Measurements from ENCODE around the gene PALM.

Gene PALM

DNA sequence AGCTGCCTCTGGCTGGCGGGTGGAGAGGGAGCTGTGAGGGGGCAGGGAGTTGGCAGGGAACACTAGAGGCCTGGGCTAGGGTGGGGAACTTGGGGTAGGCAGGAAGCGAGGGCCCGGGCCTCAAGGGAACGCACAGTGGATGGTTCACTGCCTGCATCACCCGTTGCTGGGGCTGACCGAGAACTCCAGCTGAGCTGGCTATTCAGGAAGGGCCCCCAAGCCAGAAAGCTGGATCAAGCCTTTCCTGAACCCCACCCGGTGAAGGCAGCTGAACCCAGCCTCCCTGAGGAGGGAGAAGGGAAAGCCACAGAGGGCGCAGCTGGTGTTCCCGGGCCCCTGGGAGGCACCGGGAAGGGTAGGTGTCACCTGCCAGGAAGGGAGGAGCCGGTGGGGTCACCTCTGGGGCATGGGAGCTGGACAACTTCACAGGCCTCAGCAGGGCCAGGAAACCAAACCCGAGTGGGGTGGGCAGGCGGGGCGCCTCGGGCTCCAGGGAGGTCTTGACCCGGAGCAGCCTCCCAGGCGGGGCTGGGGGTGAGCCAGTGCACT, 13.9 kb downstream of the PALM start:
- Histone ChIP-seq H3K79me2 (ENCODE audit: insufficient read depth, low read length) (no peaks in the 10 kb centered on the region), H2AFZ (ENCODE audit: low read length) (no peak overlapping the region), H3K27me3 (ENCODE audit: insufficient read depth, low read length) (no peaks in the 10 kb centered on the region), H3K4me1 (ENCODE audit: insufficient read depth, low read length, severe bottlenecking) (no peaks in the 10 kb centered on the region), H3K36me3 (ENCODE audit: insufficient read depth, low read length) (no peaks in the 10 kb centered on the region), H3K27ac (ENCODE audit: low read depth, low read length, poor library complexity, severe bottlenecking) (no peak overlapping the region), H3F3A (ENCODE audit: insufficient read depth, low read length) (no peaks in the 10 kb centered on the region), H3K9me3 (ENCODE audit: low read length) (no peaks in the 10 kb centered on the region), H3K9ac (ENCODE audit: low read length) (no peak overlapping the region), H3K4me3 (ENCODE audit: low read depth, low read length, poor library complexity, severe bottlenecking) (no peak overlapping the region), H3K9me2 (ENCODE audit: low read depth, low read length) (no peaks in the 10 kb centered on the region), H4K20me1 (ENCODE audit: insufficient read depth, low read length) (no peaks in the 10 kb centered on the region), H3K4me2 (ENCODE audit: low read length) (no peak overlapping the region)
- TF ChIP-seq, protein P1, sequence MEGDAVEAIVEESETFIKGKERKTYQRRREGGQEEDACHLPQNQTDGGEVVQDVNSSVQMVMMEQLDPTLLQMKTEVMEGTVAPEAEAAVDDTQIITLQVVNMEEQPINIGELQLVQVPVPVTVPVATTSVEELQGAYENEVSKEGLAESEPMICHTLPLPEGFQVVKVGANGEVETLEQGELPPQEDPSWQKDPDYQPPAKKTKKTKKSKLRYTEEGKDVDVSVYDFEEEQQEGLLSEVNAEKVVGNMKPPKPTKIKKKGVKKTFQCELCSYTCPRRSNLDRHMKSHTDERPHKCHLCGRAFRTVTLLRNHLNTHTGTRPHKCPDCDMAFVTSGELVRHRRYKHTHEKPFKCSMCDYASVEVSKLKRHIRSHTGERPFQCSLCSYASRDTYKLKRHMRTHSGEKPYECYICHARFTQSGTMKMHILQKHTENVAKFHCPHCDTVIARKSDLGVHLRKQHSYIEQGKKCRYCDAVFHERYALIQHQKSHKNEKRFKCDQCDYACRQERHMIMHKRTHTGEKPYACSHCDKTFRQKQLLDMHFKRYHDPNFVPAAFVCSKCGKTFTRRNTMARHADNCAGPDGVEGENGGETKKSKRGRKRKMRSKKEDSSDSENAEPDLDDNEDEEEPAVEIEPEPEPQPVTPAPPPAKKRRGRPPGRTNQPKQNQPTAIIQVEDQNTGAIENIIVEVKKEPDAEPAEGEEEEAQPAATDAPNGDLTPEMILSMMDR (IDR thresholded peaks at IDR 0.05; ENCODE audit: low read length), result no peak
- TF ChIP-seq EZH2 (IDR thresholded peaks at IDR 0.05; ENCODE audit: borderline replicate concordance, low read length), result no peak

DNA sequence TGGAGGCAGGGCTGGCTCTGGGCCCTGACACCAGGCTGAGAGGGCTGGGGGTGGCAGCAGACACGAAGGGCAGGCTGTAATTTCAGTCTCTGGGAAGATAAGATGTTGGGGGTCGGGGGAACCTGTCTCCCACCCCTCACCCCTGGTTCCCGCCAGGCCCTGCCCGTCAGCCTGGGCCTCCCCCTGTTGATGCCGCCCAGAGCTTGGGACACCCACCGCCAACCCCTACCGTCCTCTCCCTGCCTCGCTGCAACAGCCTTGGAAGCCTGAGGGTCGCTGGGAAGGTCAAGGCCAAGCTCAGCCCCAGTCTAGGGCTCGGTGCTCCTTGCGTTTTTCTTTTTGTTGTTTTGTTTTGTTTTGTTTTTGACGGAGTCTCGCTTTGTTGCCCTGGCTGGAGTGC, 14.5 kb downstream of the PALM start:
- Histone ChIP-seq H3F3A (ENCODE audit: insufficient read depth, low read length) (no peaks in the 10 kb centered on the region), H3K4me3 (ENCODE audit: low read depth, low read length, poor library complexity, severe bottlenecking) (no peak overlapping the region), H3K4me1 (ENCODE audit: insufficient read depth, low read length, severe bottlenecking) (no peaks in the 10 kb centered on the region), H2AFZ (ENCODE audit: low read length) (no peak overlapping the region), H3K4me2 (ENCODE audit: low read length) (no peak overlapping the region), H4K20me1 (ENCODE audit: insufficient read depth, low read length) (no peaks in the 10 kb centered on the region), H3K27me3 (ENCODE audit: insufficient read depth, low read length) (no peaks in the 10 kb centered on the region), H3K9me2 (ENCODE audit: low read depth, low read length) (no peaks in the 10 kb centered on the region), H3K9ac (ENCODE audit: low read length) (no peak overlapping the region), H3K9me3 (ENCODE audit: low read length) (no peaks in the 10 kb centered on the region), H3K79me2 (ENCODE audit: insufficient read depth, low read length) (no peaks in the 10 kb centered on the region), H3K27ac (ENCODE audit: low read depth, low read length, poor library complexity, severe bottlenecking) (no peak overlapping the region), H3K36me3 (ENCODE audit: insufficient read depth, low read length) (no peaks in the 10 kb centered on the region)
- no peak for TF ChIP-seq EZH2 (IDR thresholded peaks at IDR 0.05; ENCODE audit: borderline replicate concordance, low read length)
- TF ChIP-seq, protein P1 (IDR thresholded peaks at IDR 0.05; ENCODE audit: low read length), result no peak

DNA sequence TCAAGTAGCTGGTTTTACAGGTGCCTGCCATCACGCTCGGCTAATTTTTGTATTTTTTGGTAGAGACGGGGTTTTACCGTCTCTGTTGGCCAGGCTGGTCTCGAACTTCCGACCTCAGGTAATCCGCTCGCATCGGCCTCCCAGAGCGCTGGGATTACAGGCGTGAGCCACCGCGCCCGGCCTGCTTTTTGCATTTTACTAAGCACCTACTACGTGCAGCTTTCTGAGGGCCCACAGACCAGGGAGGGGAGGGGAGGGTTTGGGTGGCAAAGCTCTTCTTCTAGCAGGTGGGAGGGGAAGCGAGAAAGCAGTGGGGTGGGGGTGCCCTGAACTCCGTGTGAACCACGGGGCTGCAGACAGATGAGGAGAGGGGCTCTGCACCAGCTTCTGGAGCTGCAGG, 15.0 kb downstream of the PALM start:
- H2AFZ ChIP-seq (ENCODE audit: low read length), result no peak overlapping the region
- no peak overlapping the region for H3K9ac ChIP-seq (ENCODE audit: low read length)
- no peak for TF ChIP-seq EZH2 (IDR thresholded peaks at IDR 0.05; ENCODE audit: borderline replicate concordance, low read length)
- TF ChIP-seq, protein P1 (IDR thresholded peaks at IDR 0.05; ENCODE audit: low read length), result no peak
- H3K4me2 ChIP-seq (ENCODE audit: low read length), result no peak overlapping the region
- H3F3A ChIP-seq (ENCODE audit: insufficient read depth, low read length), result no peaks in the 10 kb centered on the region
- H4K20me1 ChIP-seq (ENCODE audit: insufficient read depth, low read length), result no peaks in the 10 kb centered on the region
- no peak overlapping the region for H3K27ac ChIP-seq (ENCODE audit: low read depth, low read length, poor library complexity, severe bottlenecking)
- no peak overlapping the region for H3K4me3 ChIP-seq (ENCODE audit: low read depth, low read length, poor library complexity, severe bottlenecking)
- H3K9me2 ChIP-seq (ENCODE audit: low read depth, low read length), result no peaks in the 10 kb centered on the region
- H3K36me3 ChIP-seq (ENCODE audit: insufficient read depth, low read length), result no peaks in the 10 kb centered on the region
- no peaks in the 10 kb centered on the region for H3K9me3 ChIP-seq (ENCODE audit: low read length)
- H3K27me3 ChIP-seq (ENCODE audit: insufficient read depth, low read length), result no peaks in the 10 kb centered on the region
- no peaks in the 10 kb centered on the region for H3K4me1 ChIP-seq (ENCODE audit: insufficient read depth, low read length, severe bottlenecking)
- H3K79me2 ChIP-seq (ENCODE audit: insufficient read depth, low read length), result no peaks in the 10 kb centered on the region

Data from OCI-LY1 (cell line).